ENCODE measurements around the gene BORCS5.

DNA sequence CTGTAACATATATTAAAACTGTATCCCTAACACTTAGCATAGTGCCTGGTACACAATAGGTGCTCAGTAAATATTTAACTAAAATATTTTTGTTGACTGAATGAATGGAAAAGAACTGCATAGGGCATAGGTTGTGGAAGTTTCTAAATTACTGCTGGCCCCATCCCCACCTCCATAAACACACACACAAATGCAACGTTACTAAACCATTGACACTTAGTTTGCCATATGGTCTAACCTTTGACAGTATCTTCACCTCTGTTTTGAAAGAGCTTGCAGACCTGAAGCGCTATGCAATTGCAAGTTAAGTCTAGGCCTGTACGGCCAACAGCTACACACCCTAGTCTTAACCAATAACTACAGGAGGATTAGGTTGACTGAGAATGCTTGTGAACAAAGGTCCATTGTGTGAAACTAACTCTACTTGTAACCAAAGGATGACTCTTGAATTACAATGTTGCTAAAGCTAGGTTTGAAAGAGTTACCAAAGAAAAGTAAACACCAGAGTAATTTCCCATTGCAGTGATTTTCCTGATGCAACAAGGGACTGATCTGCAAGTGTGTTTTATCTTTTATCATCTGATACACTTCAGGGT is 5.9 kb upstream of the BORCS5 start:
- TF ChIP-seq CTCF (IDR thresholded peaks at IDR 0.05) (no peak), POLR2A (IDR thresholded peaks at IDR 0.05) (no peak)

Measured in testis (tissue), 2 donors.